Measurements from ENCODE around the gene ZNF383. TPM values are rescaled to one million over a fixed set of nuclear protein-coding genes. Genes with fewer than 3 reads are reported as not detected.
"Not testable (repeated sequence)": the region's sequence is repeated elsewhere in the genome, so short reads cannot be mapped to it uniquely, and the experiment has no call there.

ZNF383 gene
- 2.5 TPM for polyA plus RNA-seq (2013, experiment 1 of 2)
- 2.3 TPM for polyA plus RNA-seq (2013, experiment 2 of 2)

DNA sequence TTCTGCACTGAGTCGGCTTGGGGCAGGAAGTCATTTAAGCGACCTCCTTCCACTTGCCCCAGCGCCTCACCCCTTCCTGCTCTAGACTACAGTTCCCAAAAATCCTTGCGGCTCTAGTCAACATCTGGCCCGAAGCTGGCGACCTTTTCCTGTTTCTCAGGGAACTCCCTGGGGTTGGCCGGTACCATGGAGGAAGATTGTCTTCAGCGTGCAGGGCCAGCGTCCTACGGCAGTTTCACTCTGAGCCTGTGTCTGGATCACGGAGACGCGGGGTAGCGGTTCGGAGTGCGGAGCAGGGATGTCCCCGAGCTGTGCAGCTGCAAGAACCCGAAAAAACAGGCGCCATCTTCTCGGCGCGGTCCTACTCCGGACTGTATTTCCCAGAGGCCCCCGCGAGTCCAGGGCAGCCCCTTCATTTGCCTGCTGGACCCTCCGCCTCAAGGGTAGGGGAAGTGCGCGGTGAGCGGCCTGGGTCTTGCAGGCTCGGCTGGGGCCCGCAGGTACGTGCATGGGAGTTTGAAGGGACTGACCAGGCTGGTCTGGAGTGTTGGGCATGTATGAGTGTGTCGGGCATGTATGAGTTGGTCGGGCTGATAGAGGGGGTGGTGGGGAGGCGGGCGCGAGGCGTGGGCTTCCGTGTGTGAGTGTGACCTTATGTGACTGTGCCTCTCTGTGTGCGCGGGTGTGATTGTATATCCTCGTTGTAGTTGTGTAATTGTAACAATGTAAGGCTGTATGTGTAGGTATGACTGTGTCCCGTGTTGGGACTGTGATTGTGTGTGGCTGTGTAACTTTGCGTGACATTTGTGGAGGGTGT, at the start of gene ZNF383:
TSS of gene ZNF383 (plus strand) at position 440 of the 817 bp plus-strand sequence. CDS start 12,240 bp downstream, outside the sequence.
- under 1% methylated on average over 44 of the region's 44 CpGs for WGBS

DNA sequence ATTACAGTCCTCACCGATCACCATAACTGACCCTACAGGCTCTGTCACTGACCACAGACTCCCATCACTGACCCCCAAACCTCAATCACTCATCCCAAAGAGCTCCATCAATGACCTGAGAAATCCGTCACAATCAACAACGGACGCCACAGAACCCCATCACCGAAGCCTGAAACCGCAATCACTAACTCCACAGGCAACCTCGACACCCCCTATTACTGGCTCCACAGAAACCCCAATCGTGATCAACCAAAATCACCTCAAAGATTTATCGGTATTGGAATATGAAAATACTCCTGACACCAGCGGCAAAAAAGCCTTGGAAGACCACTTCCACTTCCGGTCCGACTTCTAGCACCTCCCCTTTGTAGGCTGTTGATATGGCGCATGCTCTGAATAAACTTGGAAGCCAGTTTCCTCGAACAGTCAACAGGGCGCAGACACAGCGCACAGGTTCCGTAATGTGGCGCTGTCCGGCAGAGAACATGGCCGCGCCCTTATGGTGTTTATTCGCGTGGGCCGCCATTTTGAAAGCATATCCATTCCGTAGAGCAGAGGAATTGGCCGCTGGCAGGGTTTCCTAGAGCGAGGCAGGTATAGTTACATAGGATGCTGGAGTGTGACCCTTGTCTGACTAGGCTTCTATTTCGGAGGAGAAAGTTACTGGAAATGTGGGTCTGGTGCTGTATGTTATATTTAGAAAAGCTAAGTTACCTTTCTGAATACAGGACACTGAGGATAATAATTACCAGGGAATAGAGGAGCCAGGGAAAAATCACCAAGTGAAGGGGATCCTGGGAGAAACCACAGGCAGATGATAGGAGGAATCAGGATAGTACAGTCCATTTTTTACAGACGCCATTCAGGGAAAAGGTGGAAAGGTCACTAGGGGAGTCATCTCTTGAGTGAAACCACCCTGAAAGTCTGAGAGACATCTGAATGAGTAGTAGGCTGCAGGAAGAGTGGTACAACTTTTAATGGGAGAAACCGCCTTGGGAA, 45.3 kb upstream of the ZNF383 start, which contains the start of gene ZNF585A:
TSS of gene ZNF585A (minus strand) at position 328 of the 999 bp plus-strand sequence. CDS start 2,785 bp downstream, outside the sequence.
- Histone ChIP-seq H2AFZ (ENCODE audit: low read depth, low read length) (peak within 1 kb of the TSS; percentile 51), H3K36me3 (ENCODE audit: control insufficient read depth in 1 of 2, insufficient read depth in 2 of 2, low read depth in 1 of 2, low read length in 2 of 2) (peaks cover 11 to 27% of the 10 kb centered on the region in 2 experiments), H3K4me1 (ENCODE audit: control insufficient read depth, insufficient read depth, low read depth, low read length) (no peaks in the 10 kb centered on the region), H2BK12ac (ENCODE audit: low read length in 2 of 2) (no peak within 1 kb of the TSS), H4K91ac (ENCODE audit: low read length) (no peak within 1 kb of the TSS), H2BK15ac (ENCODE audit: low read depth, poor library complexity, severe bottlenecking) (no peak within 1 kb of the TSS), H3K4me3 (ENCODE audit: insufficient read depth in 1 of 2, low read depth in 1 of 2, low read length in 2 of 2) (peak within 1 kb of the TSS; percentile 58 to 95), H3K18ac (ENCODE audit: low read depth in 1 of 2, low read length in 2 of 2) (peak within 1 kb of the TSS in 1 of 2 experiments; percentile 79), H4K8ac (ENCODE audit: low read length) (peak within 1 kb of the TSS; percentile 95), H2BK5ac (ENCODE audit: low read depth, low read length, poor library complexity, severe bottlenecking) (no peak within 1 kb of the TSS), H3K23ac (ENCODE audit: low read length in 2 of 2) (no peak within 1 kb of the TSS), H3K27ac (ENCODE audit: low read length, poor library complexity, severe bottlenecking) (peak within 1 kb of the TSS; percentile 6), H3K9ac (ENCODE audit: low read length) (peak within 1 kb of the TSS; percentile 96), H3K4me2 (ENCODE audit: low read length, poor library complexity, severe bottlenecking) (peak within 1 kb of the TSS; percentile 57), H3K4ac (ENCODE audit: low read depth in 1 of 2, low read length in 2 of 2) (peak within 1 kb of the TSS in 1 of 2 experiments; percentile 6), H2BK120ac (ENCODE audit: low read depth, low read length) (no peak within 1 kb of the TSS), H3K79me1 (replicated peaks; ENCODE audit: low read length, poor library complexity, severe bottlenecking) (peaks cover 7% of the 10 kb centered on the region), H3K27me3 (ENCODE audit: control insufficient read depth in 1 of 2, insufficient read depth in 1 of 2, low read length in 2 of 2) (no peaks in the 10 kb centered on the region), H2AK5ac (ENCODE audit: low read length, severe bottlenecking) (no peak within 1 kb of the TSS), H3K14ac (ENCODE audit: low read length in 2 of 2) (no peak within 1 kb of the TSS), H3K9me3 (ENCODE audit: control insufficient read depth, low read length) (peaks cover 51% of the 10 kb centered on the region)
- DNase-seq = peak; percentile 97
- WGBS = 4% methylated on average over 29 of the region's 30 CpGs

More for the DNA sequence above, at the start of gene ZNF383:
- H3K18ac ChIP-seq (ENCODE audit: low read depth in 1 of 2, low read length in 2 of 2) = peak within 1 kb of the TSS; percentile 93 to 98
- peak within 1 kb of the TSS; percentile 29 for H2AK5ac ChIP-seq (ENCODE audit: low read length, severe bottlenecking)
- DNase-seq = peak; percentile 91
- H2BK12ac ChIP-seq (ENCODE audit: low read length in 2 of 2) = peak within 1 kb of the TSS in 1 of 2 experiments; percentile 29
- peak within 1 kb of the TSS; percentile 96 for H4K91ac ChIP-seq (ENCODE audit: low read length)
- peaks cover 12% of the 10 kb centered on the region for H3K79me1 ChIP-seq (replicated peaks; ENCODE audit: low read length, poor library complexity, severe bottlenecking)
- peak within 1 kb of the TSS; percentile 92 for H3K27ac ChIP-seq (ENCODE audit: low read length, poor library complexity, severe bottlenecking)
- peak within 1 kb of the TSS; percentile 82 for H3K4me2 ChIP-seq (ENCODE audit: low read length, poor library complexity, severe bottlenecking)
- H2AFZ ChIP-seq (ENCODE audit: low read depth, low read length) = peak within 1 kb of the TSS; percentile 96
- H3K14ac ChIP-seq (ENCODE audit: low read length in 2 of 2) = peak within 1 kb of the TSS in 1 of 2 experiments; percentile 99
- H2BK15ac ChIP-seq (ENCODE audit: low read depth, poor library complexity, severe bottlenecking) = no peak within 1 kb of the TSS
- peaks cover 4% of the 10 kb centered on the region for H3K4me1 ChIP-seq (ENCODE audit: control insufficient read depth, insufficient read depth, low read depth, low read length)
- peaks cover 19 to 32% of the 10 kb centered on the region in 2 experiments for H3K36me3 ChIP-seq (ENCODE audit: control insufficient read depth in 1 of 2, insufficient read depth in 2 of 2, low read depth in 1 of 2, low read length in 2 of 2)
- H3K9ac ChIP-seq (ENCODE audit: low read length) = peak within 1 kb of the TSS; percentile 95
- H3K4ac ChIP-seq (ENCODE audit: low read depth in 1 of 2, low read length in 2 of 2) = peak within 1 kb of the TSS; percentile 68 to 96
- peak within 1 kb of the TSS; percentile 21 for H2BK5ac ChIP-seq (ENCODE audit: low read depth, low read length, poor library complexity, severe bottlenecking)
- no peak within 1 kb of the TSS for H2BK120ac ChIP-seq (ENCODE audit: low read depth, low read length)
- no peaks in the 10 kb centered on the region for H3K27me3 ChIP-seq (ENCODE audit: control insufficient read depth in 1 of 2, insufficient read depth in 1 of 2, low read length in 2 of 2)
- H4K8ac ChIP-seq (ENCODE audit: low read length) = peak within 1 kb of the TSS; percentile 98
- peak within 1 kb of the TSS in 1 of 2 experiments; percentile 92 for H3K23ac ChIP-seq (ENCODE audit: low read length in 2 of 2)
- peaks cover 26% of the 10 kb centered on the region for H3K9me3 ChIP-seq (ENCODE audit: control insufficient read depth, low read length)
- peak within 1 kb of the TSS; percentile 83 to 97 for H3K4me3 ChIP-seq (ENCODE audit: insufficient read depth in 1 of 2, low read depth in 1 of 2, low read length in 2 of 2)

DNA sequence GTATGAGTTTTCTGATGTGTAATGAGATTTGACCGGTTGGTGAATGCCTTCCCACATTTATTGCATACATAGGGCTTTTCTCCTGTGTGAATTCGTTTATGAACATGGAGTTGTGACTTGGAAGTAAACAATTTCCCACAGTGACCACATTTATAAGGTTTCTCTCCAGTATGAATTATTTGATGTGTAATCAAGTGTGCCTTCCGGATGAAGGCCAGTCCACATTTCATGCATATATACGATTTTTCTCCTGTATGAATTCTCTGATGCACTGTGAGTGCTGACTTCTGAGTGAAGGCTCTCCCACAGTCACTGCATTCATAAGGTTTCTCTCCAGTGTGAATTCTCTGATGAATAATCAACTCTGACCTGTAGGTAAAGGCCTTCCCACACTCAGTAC, 31.9 kb upstream of the ZNF383 start:
- not testable (repeated sequence) for H3K27ac ChIP-seq (ENCODE audit: low read length, poor library complexity, severe bottlenecking); H3K79me1 ChIP-seq (replicated peaks; ENCODE audit: low read length, poor library complexity, severe bottlenecking); H4K91ac ChIP-seq (ENCODE audit: low read length); H3K4ac ChIP-seq (ENCODE audit: low read depth in 1 of 2, low read length in 2 of 2); H3K4me3 ChIP-seq (ENCODE audit: insufficient read depth in 1 of 2, low read depth in 1 of 2, low read length in 2 of 2); H2BK5ac ChIP-seq (ENCODE audit: low read depth, low read length, poor library complexity, severe bottlenecking); H3K9ac ChIP-seq (ENCODE audit: low read length); H4K8ac ChIP-seq (ENCODE audit: low read length); H2BK15ac ChIP-seq (ENCODE audit: low read depth, poor library complexity, severe bottlenecking); H3K4me1 ChIP-seq (ENCODE audit: control insufficient read depth, insufficient read depth, low read depth, low read length); H3K27me3 ChIP-seq (ENCODE audit: control insufficient read depth in 1 of 2, insufficient read depth in 1 of 2, low read length in 2 of 2); H3K18ac ChIP-seq (ENCODE audit: low read depth in 1 of 2, low read length in 2 of 2); H3K4me2 ChIP-seq (ENCODE audit: low read length, poor library complexity, severe bottlenecking); H2BK120ac ChIP-seq (ENCODE audit: low read depth, low read length); H2BK12ac ChIP-seq (ENCODE audit: low read length in 2 of 2); H2AFZ ChIP-seq (ENCODE audit: low read depth, low read length); H2AK5ac ChIP-seq (ENCODE audit: low read length, severe bottlenecking); H3K14ac ChIP-seq (ENCODE audit: low read length in 2 of 2); H3K23ac ChIP-seq (ENCODE audit: low read length in 2 of 2); DNase-seq
- peaks cover 84% of the 10 kb centered on the region for H3K9me3 ChIP-seq (ENCODE audit: control insufficient read depth, low read length)
- 100% methylated on average over 1 of the region's 4 CpGs for WGBS
- peaks cover 35 to 63% of the 10 kb centered on the region in 2 experiments for H3K36me3 ChIP-seq (ENCODE audit: control insufficient read depth in 1 of 2, insufficient read depth in 2 of 2, low read depth in 1 of 2, low read length in 2 of 2)
